AG09309 (cell line): Measurements from ENCODE around the gene SPEF2.
"Not testable (repeated sequence)": the region's sequence is repeated elsewhere in the genome, so short reads cannot be mapped to it uniquely, and the experiment has no call there.

Experiments used
- DNase-seq: peaks from one replicate; pipeline ENCODE4 v3.0.0-alpha.2; 2010; ENCODE audit warnings: low read depth
- H3K4me3 ChIP-seq: 2 replicates; pipeline ENCODE4 v1.5.1; 2011; ENCODE audit warnings: mild to moderate bottlenecking, low read depth, low read length, moderate library complexity; ENCODE audit not compliant: control insufficient read depth
- TF ChIP-seq, protein P1 (sequence below): IDR thresholded peaks from 2 replicates; pipeline ENCODE4 v1.5.1; 2011; ENCODE audit warnings: mild to moderate bottlenecking, low read depth, low read length, inconsistent platforms; ENCODE audit not compliant: insufficient read depth, control insufficient read depth; ENCODE audit errors: missing control alignments

SPEF2 gene

DNA sequence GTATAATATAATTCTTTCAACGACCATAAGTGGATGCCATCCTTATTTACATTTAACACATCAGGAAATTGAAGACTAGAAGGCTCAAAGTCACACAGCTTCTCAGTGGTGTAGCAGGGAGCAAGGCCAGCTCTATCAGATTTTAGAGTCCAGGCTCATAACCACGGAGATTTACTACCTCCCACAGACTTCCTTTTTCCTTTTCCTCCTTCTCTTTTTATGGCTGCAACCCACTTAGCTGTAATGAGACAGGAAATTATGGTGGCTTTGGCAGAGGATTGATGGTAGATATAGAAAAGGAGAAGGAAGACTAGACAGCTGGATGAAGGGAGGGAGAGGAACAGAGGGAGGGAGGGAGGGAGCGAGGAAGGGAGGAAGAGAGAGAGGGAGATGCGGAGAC is 47.4 kb downstream of the SPEF2 start:
- TF ChIP-seq, protein P1, sequence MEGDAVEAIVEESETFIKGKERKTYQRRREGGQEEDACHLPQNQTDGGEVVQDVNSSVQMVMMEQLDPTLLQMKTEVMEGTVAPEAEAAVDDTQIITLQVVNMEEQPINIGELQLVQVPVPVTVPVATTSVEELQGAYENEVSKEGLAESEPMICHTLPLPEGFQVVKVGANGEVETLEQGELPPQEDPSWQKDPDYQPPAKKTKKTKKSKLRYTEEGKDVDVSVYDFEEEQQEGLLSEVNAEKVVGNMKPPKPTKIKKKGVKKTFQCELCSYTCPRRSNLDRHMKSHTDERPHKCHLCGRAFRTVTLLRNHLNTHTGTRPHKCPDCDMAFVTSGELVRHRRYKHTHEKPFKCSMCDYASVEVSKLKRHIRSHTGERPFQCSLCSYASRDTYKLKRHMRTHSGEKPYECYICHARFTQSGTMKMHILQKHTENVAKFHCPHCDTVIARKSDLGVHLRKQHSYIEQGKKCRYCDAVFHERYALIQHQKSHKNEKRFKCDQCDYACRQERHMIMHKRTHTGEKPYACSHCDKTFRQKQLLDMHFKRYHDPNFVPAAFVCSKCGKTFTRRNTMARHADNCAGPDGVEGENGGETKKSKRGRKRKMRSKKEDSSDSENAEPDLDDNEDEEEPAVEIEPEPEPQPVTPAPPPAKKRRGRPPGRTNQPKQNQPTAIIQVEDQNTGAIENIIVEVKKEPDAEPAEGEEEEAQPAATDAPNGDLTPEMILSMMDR: no peak
- no peak overlapping the region for H3K4me3 ChIP-seq
- no peak for DNase-seq

- TF ChIP-seq, protein P1: no peak
- no peak for DNase-seq
- H3K4me3 ChIP-seq: no peak overlapping the region
Observed at GRCh38 chr5:35668319-35668718, 50.7 kb downstream of the SPEF2 start.

GRCh38 chr5:35668794-35669193 is 51.1 kb downstream of the SPEF2 start:
- DNase-seq: no peak
- H3K4me3 ChIP-seq: no peak overlapping the region
- TF ChIP-seq, protein P1: no peak

DNA sequence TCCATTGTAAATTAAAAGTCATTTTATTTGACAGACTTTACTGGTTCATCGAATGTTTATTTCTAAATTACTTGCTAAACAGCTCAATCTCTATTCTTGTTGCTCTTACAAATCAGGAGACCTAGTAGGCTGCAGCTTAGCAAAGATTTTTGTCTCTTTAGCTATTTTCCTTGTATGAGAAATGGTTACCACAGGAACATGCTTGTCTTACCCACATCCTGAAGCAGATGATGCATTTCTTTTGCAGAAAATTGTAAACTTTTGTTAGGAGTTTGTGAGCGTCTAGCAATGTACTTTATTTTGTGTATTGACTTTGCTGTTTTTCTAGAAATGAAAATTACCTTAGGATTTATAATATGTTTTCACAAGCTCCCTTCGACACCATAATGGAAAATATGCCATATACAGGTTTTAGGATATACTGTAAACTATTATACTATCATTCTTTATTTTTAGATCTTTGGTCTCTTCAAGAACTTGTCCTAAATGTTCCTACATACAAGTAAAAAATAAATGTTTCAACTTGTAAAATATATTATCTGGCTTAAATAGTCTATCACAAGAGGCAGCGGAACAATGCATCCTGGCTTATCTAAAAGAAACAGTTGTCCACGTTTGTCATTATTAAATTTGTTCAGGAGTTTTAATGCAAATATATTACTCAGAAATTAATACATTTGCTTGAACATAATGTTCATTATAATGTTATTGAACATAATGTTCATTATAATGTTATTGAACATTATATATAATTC is 54.1 kb downstream of the SPEF2 start:
- TF ChIP-seq, protein P1: no peak
- H3K4me3 ChIP-seq: no peak overlapping the region
- DNase-seq: no peak

DNA sequence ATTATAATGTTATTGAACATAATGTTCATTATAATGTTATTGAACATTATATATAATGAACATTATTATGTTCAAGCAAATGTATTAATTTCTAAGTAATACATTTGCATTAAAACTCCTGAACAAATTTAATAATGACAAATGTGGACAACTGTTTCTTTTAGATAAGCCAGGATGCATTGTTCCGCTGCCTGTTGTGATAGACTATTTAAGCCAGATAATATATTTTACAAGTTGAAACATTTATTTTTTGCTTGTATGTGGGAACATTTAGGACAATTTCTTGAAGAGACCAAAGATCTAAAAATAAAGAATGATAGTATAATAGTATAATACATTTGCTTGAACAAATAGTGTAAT is 54.6 kb downstream of the SPEF2 start:
- DNase-seq, H3K4me3 ChIP-seq: not testable (repeated sequence)

- TF ChIP-seq, protein P1: no peak
- DNase-seq: no peak
- H3K4me3 ChIP-seq: no peak overlapping the region
Observed at GRCh38 chr5:35672995-35673394, 55.3 kb downstream of the SPEF2 start.

DNA sequence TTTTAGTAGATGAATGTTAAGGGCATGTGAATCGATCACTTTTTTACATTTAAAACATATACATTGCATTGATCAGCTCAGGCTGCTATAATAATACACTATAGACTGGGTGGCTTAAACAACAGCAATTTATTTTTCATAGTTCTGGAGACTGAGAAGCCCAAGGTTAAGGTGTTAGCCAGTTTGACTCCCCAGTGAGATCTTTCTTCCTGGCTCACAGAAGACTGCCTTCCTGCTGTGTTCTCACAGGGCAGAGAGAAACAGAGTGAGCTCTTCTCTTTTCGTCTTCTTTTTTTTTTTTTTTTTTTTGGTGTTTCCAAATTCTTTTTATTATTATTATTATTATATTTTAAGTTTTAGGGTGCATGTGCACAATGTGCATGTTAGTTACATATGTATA is 56.4 kb downstream of the SPEF2 start:
- no peak overlapping the region for H3K4me3 ChIP-seq
- TF ChIP-seq, protein P1: no peak
- no peak for DNase-seq
